ENCODE measurements around the gene ZBTB33.

The ZBTB33 gene, protein sequence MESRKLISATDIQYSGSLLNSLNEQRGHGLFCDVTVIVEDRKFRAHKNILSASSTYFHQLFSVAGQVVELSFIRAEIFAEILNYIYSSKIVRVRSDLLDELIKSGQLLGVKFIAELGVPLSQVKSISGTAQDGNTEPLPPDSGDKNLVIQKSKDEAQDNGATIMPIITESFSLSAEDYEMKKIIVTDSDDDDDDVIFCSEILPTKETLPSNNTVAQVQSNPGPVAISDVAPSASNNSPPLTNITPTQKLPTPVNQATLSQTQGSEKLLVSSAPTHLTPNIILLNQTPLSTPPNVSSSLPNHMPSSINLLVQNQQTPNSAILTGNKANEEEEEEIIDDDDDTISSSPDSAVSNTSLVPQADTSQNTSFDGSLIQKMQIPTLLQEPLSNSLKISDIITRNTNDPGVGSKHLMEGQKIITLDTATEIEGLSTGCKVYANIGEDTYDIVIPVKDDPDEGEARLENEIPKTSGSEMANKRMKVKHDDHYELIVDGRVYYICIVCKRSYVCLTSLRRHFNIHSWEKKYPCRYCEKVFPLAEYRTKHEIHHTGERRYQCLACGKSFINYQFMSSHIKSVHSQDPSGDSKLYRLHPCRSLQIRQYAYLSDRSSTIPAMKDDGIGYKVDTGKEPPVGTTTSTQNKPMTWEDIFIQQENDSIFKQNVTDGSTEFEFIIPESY

DNA sequence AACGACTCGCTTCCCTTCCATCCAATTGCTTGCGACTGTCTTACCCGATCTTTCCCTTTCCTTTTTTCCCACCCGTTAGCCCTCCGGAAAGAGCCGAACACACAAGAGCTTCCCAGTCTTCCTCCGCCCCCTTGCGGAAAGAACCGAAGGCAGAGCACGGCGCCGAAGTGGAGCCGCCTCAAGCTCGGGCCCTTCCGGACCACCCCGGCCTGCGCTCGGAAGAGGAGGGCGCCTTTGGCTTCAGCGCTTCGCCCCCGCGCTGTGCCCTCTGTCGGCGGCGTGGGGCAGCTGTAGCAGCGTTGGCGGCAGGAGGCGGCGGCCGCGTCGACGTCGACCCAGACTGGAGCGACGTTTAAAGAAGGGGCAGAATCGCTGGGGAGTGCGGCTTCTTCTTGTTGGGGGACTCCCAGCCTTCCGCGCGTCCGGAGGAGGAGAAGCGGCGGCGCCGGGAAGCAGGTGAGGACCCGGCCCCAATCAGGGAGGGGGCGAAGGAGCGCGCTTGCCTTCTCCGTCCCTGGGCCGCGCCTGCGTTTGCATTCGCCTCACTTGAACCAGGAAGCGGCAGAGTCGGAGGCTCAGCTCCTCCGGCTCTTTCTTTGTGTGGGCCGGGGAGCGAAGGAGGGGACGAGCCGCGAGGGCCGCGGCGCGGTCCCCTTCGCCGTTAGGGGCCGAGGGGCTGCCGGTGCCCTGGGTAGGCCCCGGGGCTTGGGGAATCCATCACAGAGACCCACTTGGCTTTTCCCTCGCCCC lies at the start of gene ZBTB33:
Gene ZBTB33 (plus strand): TSS at position 291 of the 750 bp plus-strand sequence. CDS start 2,604 bp downstream, outside the sequence.
- DNase-seq: peak; percentile 96

DNA sequence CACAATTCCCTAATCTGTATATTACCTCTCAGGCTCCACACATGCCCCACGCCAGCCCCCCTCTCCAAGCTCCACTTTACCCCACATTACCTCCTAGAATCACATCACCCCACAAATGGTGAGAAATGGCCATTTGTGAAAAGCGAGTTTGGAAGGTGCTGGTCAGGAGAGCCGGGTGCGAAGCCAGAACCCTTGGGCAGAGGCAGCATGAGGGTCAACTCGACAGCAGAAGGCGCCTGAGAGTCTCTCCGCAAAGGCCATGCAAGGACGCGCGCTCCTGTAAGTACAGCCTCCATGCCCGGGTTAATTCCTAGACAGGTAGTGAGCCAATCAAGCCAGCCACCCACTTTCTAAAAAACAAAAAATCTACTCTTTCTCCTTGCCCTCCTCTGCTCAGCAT lies 49.8 kb upstream of the ZBTB33 start:
- no peak for DNase-seq

DNA sequence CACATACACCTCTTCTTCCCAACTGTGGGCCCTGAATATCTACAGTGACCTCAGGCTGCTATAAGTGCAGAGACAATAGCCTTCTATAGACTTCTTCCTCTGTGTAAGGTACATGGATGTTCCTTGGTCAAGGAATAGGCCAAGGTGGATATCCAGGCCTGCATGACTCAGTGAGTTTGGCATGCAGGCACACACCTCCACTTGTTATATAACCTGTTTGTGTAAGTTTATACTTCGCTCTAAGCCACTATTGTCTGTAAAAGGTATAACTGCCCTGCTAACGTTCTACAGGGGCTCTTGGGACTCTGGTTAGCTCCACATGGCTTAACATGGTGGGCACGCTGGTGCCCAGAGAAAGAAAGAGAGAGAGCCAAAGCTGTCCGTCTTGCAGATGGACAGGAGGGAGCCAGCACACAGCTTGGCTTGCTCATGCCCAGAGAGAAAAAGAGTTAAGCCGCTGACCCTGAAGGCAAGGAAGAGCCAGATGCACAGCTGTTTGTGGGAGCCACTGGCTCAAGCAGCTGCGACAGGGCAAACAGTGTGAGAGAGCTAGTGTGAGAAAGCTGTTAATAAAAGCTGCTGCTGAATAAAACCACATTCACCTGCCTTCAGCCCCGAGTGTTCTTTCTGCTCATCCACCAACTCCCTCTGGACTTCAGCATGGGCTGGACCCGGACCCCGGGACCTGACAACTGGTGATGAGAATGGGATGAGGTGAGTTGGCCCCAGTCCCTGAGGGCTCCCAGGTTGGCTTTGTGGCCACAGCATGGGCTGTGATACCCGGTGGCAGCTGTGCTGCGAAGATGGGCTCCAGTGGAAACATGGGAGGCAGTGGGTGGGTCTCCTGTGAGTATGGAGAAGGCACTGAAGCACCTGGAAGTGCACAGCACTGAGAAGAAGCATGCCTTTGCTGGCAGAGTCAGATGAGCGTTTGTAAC lies 44.5 kb upstream of the ZBTB33 start:
- peak; percentile 48 for DNase-seq

DNA sequence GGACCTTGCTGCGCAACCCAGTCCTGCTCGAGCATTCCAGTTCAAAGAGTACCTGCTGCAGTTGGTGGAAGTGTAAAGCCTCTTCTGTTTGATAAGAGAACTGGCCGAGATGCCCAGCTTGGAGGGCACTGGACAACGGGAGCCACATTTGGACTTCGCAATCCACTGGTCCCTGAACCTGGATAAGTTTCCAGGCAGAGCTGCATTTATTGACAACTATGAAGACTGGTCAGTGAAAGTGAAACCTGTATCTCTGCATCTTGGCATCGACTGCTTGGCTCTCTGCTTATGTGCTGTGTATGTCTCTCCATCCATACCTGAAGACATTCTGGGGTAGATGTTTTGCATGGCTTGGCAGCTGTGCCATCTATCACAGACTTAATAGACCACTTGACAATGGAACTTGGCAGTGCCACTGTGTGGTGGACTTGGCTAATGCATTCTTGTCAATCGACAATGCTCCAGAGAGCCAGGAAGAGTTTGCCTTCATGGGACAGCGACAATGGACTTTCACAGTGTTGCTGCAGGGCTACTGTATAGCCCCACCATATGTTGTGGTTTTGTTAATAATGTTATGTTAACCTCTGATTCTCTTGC lies 43.5 kb upstream of the ZBTB33 start:
- DNase-seq: no peak

DNA sequence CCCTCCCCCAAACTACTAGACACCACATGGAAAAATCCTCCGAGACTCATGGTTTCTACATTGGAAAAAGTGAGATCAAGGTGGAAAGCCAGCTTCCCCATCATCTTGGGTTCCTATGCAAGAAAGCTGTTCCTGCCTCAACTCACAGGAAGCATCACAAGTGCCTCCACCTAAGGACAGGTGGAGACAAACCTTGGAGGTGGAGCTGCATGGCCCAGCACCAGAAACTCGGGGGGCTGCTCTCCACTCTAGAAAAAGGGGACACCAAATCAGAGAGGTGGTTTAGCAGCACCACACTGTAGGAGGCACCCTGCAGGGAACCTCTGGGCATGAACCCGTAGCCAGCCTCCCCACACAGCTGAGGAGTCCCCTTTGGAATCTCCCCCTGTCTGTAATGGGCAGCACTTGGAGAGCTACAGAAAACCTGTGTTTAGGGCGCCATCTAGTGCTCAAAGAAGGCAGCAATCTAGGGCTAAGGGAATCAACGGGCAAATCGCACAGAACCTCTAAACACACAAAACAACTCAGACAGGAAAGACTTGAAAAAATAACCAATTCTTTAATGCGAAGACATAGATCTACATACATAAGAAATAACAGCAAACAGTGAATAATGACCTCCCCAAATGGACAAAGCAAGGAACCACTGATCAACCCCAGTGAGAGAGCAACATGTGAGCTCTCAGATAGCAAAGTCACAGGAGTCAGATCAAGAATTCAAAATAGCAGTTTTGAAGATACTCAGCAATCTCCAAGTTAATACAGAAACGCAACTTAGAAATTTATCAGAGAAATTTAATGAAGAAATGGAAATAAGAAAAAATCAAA lies 37.0 kb upstream of the ZBTB33 start:
- DNase-seq: peak; percentile 69

DNA sequence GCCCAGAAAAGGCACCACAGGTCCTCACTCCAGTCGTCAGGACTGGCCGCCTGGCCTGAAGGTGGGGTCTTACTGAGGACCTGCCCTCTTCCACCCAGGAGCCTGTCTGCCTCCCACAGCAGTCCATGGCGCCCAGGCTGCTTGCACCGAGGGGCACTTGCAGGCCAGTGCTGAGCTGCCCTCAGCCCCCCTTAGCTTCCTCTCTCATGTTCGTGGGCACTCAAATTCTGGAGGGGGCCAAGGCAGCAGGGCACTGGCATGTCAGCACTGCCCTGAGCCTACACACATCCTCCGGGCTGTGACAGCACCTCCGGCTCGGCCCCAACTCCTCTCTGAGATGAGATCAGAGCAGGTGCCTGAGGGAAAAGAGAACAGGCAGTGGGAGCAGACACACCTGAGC lies 27.2 kb upstream of the ZBTB33 start:
- DNase-seq: no peak

DNA sequence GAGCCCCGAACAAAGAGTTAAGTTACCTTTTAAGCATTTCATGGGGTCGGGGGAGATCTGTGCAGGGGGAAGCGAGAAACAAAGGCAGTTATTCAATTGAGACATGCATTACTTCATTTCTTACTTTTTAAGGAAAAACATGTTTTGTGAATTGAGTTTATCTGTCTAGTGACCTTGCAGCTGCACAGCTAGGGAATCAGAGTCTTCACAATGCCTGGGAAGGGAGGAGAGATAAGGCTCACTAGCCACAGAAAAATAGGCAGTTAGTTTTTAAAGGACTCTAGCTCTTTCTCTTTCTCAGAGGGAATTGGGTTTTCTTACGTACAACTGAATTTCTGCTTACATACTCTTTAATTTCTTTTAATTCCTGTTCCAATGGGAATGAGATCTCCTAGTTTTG lies 26.2 kb upstream of the ZBTB33 start:
- no peak for DNase-seq

DNA sequence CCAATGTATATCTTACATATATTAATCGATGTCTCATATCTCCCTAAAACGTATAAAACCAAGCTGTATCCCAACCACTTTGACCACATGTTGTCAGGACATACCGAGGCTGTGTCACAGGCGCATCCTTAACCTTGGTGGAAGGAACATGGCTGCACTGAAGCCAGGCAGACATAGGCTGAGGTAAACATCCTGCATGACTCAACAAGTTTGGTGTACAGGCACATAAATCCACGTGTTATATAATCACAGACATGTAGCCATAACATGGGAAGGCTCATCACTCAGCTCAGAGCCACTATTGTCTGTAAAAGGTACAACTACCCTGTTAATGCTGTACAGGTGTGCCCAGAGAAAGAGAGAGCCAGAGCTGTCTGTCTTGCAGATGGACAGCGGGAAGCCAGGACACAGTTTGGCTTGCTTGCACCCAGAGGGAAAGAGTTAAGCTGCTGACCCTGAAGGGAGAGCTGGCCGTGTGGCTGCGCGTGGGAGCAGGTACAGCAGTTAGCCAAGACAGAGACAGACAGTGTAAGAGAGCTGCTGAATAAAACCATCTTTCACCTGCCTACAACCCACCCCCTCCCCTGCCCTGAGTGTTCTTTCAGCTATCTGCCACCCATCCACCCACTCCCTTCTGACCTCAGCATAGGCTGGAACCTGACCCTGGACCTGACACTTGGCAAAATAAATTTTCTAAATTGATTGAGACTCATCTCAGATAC lies 22.3 kb upstream of the ZBTB33 start:
- DNase-seq: no peak

DNA sequence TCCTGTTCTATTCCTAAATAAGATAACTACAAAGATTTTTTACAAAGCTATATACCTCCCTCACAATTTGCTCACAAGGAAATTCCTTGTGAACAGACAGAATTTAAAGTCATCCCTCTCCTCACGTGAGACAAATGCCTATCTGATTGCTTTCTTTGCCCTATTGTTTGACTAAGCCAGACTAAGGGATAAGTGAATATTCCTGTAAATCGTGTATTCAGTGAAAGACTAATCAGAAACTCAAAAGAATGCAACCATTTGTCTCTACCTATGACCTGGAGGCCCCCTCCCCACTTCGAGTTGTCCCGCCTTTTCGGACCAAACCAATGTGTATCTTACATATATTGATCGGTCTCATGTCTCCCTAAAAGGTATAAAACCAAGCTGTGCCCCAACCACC lies 15.3 kb upstream of the ZBTB33 start:
- DNase-seq: no peak

DNA sequence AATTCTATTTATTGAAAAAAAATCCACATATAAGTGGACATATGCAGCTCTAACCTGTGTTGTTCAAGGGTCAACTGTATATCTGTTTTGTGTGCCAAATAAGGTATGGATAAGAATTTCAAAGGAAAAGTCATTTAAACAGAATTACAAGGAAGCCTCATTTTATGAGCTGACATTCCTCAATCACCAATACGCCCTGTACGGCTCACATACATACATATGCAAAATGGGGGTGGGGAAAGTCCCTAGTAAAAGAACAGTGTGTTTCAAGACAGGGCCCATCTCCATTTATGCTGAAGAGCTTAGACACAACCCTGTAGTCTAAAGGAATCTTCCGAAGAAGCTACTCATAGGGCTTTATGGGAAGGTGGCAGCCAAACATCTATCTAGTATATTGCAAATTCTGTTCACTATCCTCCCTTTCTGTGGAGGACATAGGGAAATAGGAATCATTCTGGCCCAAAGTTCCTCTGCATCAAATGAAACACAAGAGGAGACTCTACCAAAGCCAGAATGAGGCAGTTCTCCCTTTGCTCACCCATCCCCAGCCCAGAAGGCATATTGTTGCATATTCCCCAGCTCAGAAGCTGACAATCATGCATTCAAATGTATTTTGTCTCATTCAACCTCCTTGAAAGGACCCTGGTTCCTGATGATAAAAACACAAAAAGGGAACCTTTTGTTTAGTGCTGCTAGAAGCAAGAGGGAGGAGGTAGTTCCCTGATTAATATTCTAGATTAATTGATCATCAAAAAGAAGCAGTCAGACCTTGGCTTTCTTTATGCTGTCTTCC lies 13.7 kb upstream of the ZBTB33 start:
- DNase-seq: no peak

DNA sequence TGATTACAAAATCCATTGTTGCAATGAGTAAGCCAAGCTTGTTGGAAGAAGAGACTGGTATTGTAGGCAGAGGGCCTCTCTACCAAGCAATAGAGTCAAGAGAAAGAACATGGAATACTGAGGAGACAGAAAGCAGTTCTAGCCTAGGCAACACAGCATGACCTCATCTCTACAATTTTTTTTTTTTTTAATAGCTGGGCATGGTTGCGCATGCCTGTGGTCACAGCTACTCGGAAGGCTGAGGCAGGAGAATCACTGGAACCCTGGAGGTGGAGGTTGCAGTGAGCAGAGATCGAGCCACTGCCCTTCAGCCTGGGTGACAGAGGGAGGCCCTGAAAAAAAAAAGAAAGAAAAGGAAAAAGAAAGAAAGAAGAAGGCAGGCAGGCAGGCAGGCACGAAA lies 11.7 kb upstream of the ZBTB33 start:
- DNase-seq: no peak

DNA sequence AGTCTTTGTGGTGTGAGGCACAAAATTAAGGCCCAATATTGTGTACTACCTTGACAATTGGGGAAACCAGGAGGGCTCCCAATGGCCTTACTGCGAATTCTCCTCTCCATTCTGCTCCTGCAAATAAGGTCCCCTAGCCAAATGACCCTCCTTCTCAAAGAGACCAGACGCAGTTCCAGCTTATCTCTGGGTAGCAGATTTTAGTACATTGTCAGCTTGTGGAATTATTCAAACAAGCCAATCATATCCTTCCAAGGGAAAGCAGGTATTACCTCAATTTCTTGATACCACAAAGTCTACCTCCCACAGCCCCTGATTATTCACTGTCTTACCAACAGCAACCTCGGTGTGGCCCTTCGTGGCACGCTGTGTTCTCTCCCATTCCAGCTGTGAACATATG lies 7.8 kb upstream of the ZBTB33 start:
- no peak for DNase-seq

DNA sequence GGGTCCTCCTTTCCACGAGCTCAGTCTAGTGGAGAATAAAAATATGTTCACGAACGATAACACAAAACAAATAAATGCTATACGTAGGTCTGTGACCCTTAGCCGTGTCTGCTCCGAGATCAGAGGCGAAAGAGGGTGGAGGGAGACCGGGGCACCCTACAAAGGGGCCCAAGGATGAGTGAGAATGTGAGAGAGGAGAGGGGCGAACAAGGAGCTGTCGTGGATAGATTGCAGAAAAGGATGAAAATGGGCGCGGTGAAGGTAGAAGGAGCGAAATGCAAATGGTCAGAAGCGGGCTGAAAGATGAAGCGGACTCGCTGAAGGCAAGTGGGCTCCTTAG lies 6.2 kb upstream of the ZBTB33 start:
- DNase-seq: no peak

DNA sequence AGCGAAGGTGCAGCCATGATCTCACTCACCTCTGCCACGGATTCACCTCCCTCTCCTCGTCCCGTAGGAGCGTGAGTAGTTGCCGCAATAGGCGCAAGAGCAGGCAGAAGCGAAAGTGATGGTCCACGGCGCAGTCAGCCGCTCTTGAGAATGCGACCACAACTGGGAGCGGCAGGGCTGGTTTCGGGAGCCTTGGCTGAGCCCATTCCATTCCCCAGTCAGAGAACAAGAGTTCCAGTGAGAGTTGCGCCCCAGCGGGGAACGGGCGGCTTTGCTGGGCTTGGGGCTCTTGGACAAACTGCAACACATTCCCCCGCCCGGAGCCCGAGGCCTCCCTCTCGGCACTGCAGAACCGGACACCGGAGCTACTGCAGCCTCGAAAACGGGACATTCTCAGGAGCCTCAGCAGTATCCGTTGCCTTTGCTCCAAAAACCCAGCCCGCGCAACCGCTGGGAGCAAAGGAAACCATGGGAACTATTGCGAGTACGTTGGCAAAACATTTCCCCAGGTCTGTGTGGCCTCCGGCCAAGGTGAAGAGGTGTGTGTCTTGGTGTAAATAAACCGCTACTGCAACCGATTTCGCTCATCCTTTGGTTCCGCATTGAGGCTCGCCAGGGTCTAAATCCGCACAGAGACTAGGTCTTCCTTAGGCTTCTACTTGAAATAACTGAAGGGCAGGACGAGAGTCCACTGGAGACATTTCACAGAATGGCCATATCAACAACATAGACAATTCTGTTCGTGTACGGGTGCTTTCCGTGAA lies 5.7 kb upstream of the ZBTB33 start:
- DNase-seq: peak; percentile 83

DNA sequence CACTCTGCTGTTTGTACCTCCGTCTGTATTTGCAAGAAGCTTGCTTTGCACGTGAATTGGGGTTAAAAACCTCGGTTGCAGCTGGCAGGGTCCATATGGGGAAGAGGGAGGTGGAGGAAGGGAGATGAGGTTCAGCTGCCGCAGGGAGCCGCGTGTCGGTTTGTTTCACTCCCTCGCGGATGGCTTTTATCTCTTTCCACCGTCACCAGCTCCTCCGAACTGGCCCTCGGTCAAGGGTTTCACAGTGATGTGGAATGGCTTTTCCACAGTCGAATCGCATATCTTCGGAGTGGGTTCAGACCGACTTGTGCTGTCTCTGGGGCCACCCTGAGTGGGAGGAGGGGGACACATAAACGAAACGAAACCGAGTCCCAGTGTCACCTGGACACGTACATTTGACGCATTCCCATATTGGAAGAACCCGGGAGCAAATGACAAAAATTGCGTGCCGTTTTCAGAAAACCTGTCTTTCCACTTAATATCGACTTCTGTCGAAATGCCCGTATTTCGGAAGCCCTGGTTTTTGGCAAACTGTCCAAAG lies 929 bp downstream of the ZBTB33 start:
- no peak for DNase-seq

DNA sequence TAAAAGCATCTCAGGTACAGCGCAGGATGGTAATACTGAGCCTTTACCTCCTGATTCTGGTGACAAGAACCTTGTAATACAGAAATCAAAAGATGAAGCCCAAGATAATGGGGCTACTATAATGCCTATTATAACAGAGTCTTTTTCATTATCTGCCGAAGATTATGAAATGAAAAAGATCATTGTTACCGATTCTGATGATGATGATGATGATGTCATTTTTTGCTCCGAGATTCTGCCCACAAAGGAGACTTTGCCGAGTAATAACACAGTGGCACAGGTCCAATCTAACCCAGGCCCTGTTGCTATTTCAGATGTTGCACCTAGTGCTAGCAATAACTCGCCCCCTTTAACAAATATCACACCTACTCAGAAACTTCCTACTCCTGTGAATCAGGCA lies 3.2 kb downstream of the ZBTB33 start:
- no peak for DNase-seq

DNA sequence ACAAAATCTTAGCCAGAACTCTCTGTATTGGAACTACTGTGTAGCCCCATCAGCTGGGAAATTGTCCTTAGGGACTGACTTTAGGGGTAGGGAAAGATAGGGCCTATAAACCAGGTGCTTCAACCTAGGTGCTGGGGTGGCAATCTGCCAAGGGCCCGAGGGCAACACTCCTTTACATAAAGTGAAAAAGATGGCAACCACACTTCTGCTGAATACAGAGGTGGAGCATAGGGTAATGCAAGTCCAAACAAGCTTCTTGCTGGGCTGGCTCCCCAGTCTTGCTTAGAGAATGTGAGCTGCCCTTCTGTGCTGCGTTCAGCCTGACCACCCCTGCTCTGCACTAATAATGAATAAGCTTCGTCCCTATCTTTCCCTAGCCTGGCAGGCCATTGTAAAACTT lies 9.8 kb downstream of the ZBTB33 start:
- no peak for DNase-seq

DNA sequence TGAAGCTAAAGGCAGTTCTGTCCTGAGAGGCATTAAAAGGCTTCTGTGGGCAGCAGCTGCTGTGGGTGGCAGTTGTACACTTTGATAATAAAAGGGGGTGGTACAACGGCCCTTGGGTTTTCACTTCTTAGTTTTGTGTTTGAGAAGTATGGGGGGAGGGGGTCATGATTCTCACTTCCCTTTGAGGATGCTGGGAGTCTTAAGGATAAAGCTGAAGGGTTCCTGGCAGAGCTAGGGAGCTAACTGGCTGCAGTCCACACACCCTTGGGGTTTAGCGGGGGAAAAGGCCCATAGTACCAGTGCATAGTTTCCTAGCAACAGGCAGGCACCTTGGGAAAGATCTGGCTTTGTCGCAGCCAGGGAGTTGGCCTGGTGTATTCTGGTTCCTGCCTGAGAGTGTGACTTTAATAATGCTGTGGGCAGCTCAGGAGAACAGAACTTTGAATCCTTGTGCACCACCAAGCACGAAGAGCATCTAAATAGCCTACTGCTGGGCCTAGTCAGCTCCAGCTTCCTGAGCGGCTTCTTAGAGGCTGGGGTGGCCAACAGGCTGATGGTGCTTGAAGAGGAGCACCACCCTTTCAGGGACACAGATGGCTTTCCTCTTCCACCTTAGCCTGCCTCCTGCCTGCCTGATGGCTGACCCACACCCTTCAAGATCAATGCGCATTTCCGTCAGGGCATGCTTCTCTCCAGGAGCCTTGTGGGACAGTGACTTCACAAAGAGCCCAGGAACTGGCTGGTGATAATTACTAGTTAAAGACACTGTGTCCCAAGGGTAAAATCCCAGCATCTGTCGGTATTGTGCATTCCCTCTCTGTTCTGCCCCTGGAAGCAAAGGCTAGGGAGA lies 12.5 kb downstream of the ZBTB33 start:
- DNase-seq: no peak

Measured in islet precursor cell (in vitro differentiated cells).